Endothelial cell of umbilical vein (primary cell): Measurements from ENCODE around the gene CCSER1.

Experiments
- EZH2 ChIP-seq: IDR thresholded peaks from 2 replicates; pipeline ENCODE4 v1.6.1; 2012; ENCODE audit warnings: borderline replicate concordance, low read depth, mild to moderate bottlenecking, moderate library complexity, low read length, inconsistent platforms; ENCODE audit not compliant: severe bottlenecking
- FOS ChIP-seq: IDR thresholded peaks from 2 replicates; pipeline ENCODE4 v1.6.1; 2011; ENCODE audit warnings: mild to moderate bottlenecking, low read length, moderate library complexity, borderline replicate concordance; ENCODE audit not compliant: insufficient read depth
- POLR2A ChIP-seq: IDR thresholded peaks from 2 replicates; pipeline ENCODE4 v1.6.1; 2012; ENCODE audit warnings: low read depth, mild to moderate bottlenecking, control low read depth, low read length
- POLR2AphosphoS5 ChIP-seq: IDR thresholded peaks from 2 replicates; pipeline ENCODE4 v1.6.1; 2012; ENCODE audit warnings: low read depth, mild to moderate bottlenecking, control low read depth, low read length, moderate library complexity; ENCODE audit not compliant: insufficient read depth
- TF ChIP-seq, protein P1 (sequence below), 2 donors: IDR thresholded peaks; 1 replicate in 1 of 2; 2 replicates in 1 of 2; pipeline ENCODE4 v1.5.1; 2011; ENCODE audit warnings: low read length in 2 of 2, mild to moderate bottlenecking in 2 of 2, moderate library complexity in 2 of 2, control low read depth in 1 of 2, inconsistent platforms in 1 of 2, low read depth in 1 of 2; ENCODE audit not compliant: insufficient read depth in 1 of 2; ENCODE audit errors: extremely low read depth in 1 of 2
- TF ChIP-seq, protein P2 (sequence below): IDR thresholded peaks from 2 replicates; pipeline ENCODE4 v1.6.1; 2011; ENCODE audit not compliant: insufficient read depth, insufficient read length

DNA sequence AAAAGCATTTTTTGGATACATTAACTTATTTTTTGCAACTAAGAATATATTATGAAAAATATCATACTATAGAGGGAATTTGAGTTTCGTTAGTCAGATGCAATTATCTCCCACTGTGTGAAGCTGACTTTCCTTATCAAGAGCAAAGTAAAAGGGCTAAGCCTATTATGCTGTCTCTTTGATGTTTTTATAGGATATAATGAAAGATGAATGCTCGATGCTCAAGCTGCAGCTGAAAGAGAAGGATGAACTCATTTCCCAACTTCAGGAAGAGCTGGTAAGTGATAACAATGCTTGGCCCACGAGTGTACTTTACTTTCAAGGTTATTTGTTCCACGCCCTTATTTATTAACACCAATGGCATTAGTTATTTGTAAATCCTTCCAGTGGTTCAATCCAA is 688.4 kb downstream of the CCSER1 start:
- TF ChIP-seq, protein P1, sequence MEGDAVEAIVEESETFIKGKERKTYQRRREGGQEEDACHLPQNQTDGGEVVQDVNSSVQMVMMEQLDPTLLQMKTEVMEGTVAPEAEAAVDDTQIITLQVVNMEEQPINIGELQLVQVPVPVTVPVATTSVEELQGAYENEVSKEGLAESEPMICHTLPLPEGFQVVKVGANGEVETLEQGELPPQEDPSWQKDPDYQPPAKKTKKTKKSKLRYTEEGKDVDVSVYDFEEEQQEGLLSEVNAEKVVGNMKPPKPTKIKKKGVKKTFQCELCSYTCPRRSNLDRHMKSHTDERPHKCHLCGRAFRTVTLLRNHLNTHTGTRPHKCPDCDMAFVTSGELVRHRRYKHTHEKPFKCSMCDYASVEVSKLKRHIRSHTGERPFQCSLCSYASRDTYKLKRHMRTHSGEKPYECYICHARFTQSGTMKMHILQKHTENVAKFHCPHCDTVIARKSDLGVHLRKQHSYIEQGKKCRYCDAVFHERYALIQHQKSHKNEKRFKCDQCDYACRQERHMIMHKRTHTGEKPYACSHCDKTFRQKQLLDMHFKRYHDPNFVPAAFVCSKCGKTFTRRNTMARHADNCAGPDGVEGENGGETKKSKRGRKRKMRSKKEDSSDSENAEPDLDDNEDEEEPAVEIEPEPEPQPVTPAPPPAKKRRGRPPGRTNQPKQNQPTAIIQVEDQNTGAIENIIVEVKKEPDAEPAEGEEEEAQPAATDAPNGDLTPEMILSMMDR (IDR thresholded peaks at IDR 0.05; ENCODE audit: extremely low read depth in 1 of 2, insufficient read depth in 1 of 2, low read depth in 1 of 2, low read length in 2 of 2) = no peak
- TF ChIP-seq EZH2 (no peak), FOS (no peak), POLR2AphosphoS5 (no peak), POLR2A (no peak)
- TF ChIP-seq, protein P2, sequence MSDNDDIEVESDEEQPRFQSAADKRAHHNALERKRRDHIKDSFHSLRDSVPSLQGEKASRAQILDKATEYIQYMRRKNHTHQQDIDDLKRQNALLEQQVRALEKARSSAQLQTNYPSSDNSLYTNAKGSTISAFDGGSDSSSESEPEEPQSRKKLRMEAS = no peak
